ENCODE measurements around the gene ALDH1L1.

Gene ALDH1L1

GRCh38 chr3:126179825-126180476, 435 bp downstream of the ALDH1L1 start:
- FAIRE-seq: no peak
- no peak for DNase-seq (ENCODE audit: insufficient read length, low spot score)
- TF ChIP-seq CTCF (IDR thresholded peaks at IDR 0.05; ENCODE audit: insufficient read depth, missing control alignments): no peak

- TF ChIP-seq CTCF (IDR thresholded peaks at IDR 0.05; ENCODE audit: insufficient read depth, missing control alignments): no peak
- DNase-seq (ENCODE audit: insufficient read length, low spot score): no peak
- FAIRE-seq: no peak
Observed at GRCh38 chr3:126170073-126170777, 10.2 kb downstream of the ALDH1L1 start.

GRCh38 chr3:126167566-126167965, 12.8 kb downstream of the ALDH1L1 start:
- FAIRE-seq: no peak
- TF ChIP-seq CTCF (IDR thresholded peaks at IDR 0.05; ENCODE audit: insufficient read depth, missing control alignments): no peak
- DNase-seq (ENCODE audit: insufficient read length, low spot score): no peak

- FAIRE-seq (no peak), DNase-seq (ENCODE audit: insufficient read length, low spot score) (no peak)
- TF ChIP-seq CTCF (IDR thresholded peaks at IDR 0.05; ENCODE audit: insufficient read depth, missing control alignments): no peak
Observed at GRCh38 chr3:126166009-126166408, 14.4 kb downstream of the ALDH1L1 start.

GRCh38 chr3:126161309-126161708, 19.1 kb downstream of the ALDH1L1 start:
- no peak for DNase-seq (ENCODE audit: insufficient read length, low spot score)
- TF ChIP-seq CTCF (IDR thresholded peaks at IDR 0.05; ENCODE audit: insufficient read depth, missing control alignments): no peak
- no peak for FAIRE-seq

- TF ChIP-seq CTCF (IDR thresholded peaks at IDR 0.05; ENCODE audit: insufficient read depth, missing control alignments): no peak
- DNase-seq (ENCODE audit: insufficient read length, low spot score) (no peak), FAIRE-seq (no peak)
Observed at GRCh38 chr3:126160243-126161210, 19.9 kb downstream of the ALDH1L1 start.

All from D721Med (cell line).